GM12874 (cell line): Measurements from ENCODE around the gene BCAR1.

Source experiments
- TF ChIP-seq, protein P1 (sequence below): IDR thresholded peaks from 2 replicates; pipeline ENCODE4 v1.5.1; 2011; ENCODE audit warnings: low read depth, mild to moderate bottlenecking, control low read depth, low read length, moderate library complexity; ENCODE audit not compliant: insufficient read depth

The BCAR1 gene

DNA sequence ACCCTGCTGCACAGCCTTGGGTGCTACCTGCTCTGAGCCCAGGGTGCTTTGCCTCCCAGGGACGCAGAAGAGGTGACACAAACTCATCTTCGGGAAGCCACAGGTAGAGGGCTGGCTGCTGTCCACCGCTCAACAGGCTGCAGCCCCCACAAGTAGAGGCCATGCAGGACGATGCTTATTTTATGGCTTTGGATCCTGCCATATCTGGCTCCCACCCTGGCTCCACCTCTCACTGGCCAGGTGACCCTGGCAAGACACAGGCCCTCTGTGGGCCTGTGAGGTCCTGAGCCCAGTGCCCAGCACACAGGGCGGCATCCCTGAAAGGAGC, 11.3 kb upstream of the BCAR1 start:
- TF ChIP-seq, protein P1, sequence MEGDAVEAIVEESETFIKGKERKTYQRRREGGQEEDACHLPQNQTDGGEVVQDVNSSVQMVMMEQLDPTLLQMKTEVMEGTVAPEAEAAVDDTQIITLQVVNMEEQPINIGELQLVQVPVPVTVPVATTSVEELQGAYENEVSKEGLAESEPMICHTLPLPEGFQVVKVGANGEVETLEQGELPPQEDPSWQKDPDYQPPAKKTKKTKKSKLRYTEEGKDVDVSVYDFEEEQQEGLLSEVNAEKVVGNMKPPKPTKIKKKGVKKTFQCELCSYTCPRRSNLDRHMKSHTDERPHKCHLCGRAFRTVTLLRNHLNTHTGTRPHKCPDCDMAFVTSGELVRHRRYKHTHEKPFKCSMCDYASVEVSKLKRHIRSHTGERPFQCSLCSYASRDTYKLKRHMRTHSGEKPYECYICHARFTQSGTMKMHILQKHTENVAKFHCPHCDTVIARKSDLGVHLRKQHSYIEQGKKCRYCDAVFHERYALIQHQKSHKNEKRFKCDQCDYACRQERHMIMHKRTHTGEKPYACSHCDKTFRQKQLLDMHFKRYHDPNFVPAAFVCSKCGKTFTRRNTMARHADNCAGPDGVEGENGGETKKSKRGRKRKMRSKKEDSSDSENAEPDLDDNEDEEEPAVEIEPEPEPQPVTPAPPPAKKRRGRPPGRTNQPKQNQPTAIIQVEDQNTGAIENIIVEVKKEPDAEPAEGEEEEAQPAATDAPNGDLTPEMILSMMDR = no peak

GRCh38 chr16:75262104-75262799, 10.8 kb upstream of the BCAR1 start:
- TF ChIP-seq, protein P1 = no peak

DNA sequence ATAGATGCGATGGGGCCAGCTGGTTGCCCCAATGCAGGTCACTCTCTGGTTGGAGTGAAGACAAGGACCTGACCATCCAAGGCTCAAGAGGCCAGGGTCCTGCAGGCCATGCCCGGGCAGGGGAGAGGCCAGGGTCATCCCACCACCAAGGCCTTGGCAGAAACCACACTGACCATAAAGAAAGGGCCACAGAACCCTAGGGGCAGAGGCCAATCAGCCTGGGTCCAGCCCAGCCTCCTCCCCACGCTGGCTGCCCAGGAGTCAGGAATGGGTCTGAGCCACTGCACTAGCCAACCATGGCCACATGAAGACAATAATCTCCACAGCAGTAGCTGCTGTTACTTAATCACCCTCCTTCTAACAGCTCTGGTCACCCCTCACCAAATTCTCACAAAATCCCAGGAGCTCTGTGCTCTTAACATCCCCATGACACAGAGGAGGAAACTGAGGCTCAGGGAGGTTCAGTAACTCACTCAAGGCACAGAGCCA, 10.2 kb upstream of the BCAR1 start:
- TF ChIP-seq, protein P1 = no peak

GRCh38 chr16:75260851-75261589, 9.6 kb upstream of the BCAR1 start:
- TF ChIP-seq, protein P1 = no peak

GRCh38 chr16:75258807-75259141, 7.3 kb upstream of the BCAR1 start:
- TF ChIP-seq, protein P1 = no peak

DNA sequence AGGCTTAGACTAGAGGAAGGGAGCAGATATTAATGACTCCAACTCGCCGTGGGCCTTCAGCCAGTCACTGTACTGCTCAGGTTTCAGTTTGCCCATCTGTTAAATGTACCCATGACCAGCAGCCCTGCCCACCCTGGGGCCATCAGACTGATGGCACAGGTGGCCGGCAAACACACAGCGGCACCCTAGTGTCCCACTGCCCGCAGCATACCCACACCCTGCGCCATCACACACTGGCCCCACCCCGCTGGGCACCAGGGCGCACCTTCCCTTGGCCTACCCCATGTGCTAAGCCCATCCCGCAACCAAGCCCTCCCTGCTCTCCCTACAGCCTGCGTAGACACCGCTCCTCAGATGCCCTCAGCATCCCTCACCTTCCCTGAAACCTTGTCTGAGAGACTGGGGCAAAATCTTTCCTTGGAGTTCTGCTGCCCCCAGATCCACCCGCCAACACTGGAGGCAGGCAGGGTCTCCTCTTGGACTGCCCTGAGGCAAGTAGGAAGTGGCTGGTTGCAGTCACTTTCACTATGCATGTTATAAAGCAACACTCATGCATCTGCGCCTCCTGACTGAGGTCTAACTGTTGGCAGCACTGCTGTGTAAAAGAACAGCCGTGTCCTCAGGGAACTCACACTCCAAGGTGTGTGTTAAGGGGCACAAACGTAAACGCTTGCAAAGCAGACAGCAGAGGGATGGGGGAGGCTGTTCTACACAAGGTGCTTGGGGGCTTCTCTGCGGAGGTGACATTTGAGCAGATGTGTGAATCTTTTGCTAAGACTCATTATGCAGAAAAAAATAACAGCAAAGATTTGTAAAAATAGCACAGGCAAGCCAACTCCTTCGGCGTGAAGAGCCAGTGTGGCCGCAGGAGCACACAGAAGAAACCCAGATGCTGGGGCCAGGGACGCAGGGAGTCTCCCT, 6.7 kb upstream of the BCAR1 start:
- TF ChIP-seq, protein P1 = no peak
